Measurements from ENCODE around the gene DSEL. TPM values are rescaled to one million over a fixed set of nuclear protein-coding genes. Genes with fewer than 3 reads are reported as not detected.

The DSEL gene
- polyA plus RNA-seq, 3 donors = 20.3 to 31.0 (median 23.3) TPM

DNA sequence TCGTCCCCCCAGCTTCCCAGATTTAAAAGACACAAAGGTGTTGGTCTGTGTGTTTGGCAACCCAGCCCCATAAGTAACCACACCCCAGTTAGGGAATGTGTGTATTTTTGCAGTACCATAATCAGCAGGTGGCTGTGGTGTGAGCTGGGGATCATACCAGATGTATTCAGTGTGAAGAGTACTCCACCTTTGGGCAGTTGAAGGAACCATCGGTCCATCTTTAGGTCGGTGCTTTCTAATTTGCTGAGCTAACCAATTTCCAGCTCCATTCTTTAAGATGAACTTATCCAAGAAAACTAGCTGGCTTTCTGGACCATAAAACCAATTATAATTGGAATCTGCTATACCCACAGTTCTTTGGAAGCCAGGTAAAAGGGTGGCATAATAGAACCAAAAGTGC lies 3.2 kb downstream of the DSEL start:
- no peak for DNase-seq (ENCODE audit: extremely low read depth in 1 of 11, low read depth in 9 of 11, low spot score in 4 of 11)

DNA sequence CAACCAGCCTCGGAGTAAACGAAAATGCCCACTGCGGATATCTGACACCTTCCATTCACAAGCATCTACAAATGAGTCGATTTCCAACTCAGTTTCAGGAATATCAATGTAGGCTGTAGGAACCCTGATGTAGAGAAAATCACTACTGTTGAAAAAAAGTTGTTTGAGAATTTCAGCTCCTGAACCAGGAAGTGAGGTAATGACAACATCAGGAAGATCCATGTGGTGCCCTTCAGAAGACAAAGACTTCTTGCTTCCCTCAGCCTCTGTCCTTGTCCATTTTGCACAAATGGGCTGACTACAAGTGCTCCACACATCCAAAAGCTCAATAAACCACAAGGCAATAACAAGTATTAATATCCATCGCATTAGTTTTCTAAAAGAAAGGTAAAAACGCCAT lies 4.7 kb downstream of the DSEL start:
- no peak for DNase-seq (ENCODE audit: extremely low read depth in 1 of 11, low read depth in 9 of 11, low spot score in 4 of 11)

DNA sequence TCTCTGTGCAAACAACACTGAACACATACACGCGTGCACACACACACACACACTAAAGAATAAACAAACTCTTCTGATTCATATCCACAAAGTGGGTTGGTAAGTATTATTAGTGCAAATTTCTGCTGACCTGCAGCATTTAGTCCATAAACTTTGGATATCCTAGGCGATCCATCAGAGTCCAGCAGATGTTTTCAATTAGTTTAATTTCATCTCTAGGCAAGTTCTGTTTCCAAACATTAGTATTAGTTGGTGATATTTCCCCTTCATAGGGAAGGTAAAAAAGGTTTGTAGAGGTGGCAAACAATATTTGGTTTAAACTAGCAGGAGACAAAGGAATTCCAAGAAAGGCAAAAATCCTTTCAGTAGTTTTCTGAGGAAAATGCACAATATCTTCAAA lies 5.7 kb downstream of the DSEL start:
- DNase-seq (ENCODE audit: extremely low read depth in 1 of 11, low read depth in 9 of 11, low spot score in 4 of 11) = no peak

DNA sequence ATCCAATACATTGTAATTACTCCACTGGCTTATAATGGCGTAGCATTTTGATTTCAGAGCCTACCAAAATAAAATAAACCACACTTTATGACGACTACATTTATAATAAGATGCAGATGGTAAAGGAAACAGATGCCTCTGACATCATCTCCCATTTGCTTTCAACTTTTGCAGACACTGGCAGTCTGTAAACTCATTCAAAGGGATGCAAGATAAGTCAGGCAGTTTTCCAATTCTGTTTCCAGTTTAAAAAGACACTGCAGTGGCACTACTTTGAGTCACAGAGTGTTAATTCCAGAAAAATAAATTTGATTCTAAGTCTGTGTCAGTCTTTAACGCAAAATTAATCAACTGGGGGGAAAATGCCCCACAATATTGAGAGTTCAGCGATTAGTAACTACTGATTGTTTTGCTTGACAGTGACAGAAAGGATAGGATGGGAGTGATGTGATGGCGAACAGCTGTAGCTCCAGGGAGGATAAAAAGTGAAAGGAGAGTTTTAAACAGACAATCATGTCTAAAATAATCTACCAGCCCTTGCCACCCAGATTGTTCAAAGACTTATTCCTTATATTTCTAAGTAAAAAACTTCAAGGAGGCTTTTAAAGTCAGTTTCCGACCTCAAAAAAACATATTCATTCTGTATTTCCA lies 6.7 kb downstream of the DSEL start:
- no peak for DNase-seq (ENCODE audit: extremely low read depth in 1 of 11, low read depth in 9 of 11, low spot score in 4 of 11)

DNA sequence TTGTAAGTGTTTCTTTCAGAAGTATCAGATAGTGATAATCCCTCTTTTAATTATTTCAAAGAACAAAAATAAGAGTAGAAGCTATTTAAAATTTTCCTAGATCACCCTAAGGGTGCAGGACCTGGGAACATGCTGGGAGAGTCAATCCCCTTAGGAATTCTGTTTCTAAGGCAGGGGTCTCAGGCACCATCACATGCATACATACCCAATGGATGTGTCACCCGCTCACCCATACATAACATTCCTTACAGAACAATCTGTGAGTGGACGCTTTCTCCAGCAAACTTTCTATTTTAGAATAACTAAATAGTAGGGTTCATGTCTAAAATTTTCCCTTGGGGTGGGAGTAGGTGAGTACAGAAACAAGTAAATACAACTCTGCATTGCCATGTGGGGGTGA lies 8.4 kb downstream of the DSEL start:
- no peak for DNase-seq (ENCODE audit: extremely low read depth in 1 of 11, low read depth in 9 of 11, low spot score in 4 of 11)

DNA sequence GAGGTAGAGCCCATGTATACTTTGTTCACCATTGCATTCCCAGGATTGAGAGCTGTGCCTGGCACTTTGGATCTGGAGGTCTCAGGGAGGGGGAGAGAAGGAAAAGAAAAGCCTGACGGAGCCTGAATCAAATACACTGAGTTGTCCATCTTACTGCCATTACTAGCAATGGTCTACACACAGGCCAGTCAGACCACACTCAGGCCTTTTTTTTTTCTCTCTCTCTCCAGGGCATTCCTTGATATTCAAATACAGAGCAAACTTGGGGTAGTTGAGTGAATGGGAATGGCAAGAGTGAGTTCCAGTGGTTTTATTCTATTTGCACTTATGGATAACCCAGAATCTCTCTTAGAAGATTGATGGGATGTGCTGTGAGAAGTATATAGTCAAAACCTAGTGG lies 11.8 kb downstream of the DSEL start:
- DNase-seq (ENCODE audit: extremely low read depth in 1 of 11, low read depth in 9 of 11, low spot score in 4 of 11) = no peak

DNA sequence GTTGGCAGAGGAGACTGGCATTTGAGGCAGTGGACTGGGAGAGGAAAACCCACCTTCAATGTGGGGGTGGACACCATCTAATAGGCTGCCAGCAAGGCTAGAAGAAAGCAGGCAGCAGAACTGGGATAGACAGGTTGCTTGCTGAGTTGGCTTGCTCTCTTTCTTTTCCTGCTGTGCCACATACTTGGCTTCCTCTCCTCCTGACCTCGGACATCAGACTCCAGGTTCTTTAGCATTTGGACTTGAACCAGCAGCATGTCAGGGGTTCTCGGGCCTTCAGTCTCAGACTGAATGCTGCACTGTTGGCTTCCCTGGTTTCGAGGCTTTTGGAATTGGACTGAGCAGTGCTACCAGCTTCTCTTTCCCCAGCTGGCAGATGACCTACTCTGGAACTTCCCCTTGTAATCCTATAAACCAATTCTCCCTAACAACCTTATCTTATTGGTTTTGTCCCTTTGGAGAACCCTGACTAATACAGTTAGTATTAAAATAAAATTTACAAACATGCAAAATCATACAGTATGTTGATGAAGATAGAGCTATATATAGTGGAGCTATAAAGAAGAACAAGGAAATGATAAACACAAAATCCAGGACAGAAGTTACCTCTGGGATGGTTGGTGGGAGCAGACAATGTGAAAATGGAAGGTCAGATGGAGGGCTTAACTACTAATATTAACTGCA lies 15.9 kb downstream of the DSEL start:
- DNase-seq (ENCODE audit: extremely low read depth in 1 of 11, low read depth in 9 of 11, low spot score in 4 of 11) = no peak

DNA sequence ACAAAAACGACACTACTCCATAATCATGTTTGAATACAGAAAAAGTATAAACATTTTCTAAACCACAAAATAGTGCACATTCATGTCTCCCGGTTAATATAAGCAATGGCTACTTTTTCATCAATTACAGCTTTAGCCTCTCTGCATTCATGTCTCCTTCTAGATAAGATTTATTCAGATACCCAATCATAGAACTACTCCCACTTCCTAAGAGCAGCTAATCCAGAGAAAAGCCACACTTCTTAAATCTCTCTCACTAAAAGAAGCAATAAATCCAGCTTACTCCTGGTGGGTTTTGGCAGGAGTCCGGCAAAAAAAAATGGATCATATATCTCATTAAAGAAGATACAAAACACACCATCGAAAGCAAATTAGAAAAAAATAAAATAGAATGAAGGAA lies 20.1 kb downstream of the DSEL start:
- no peak for DNase-seq (ENCODE audit: extremely low read depth in 1 of 11, low read depth in 9 of 11, low spot score in 4 of 11)

DNA sequence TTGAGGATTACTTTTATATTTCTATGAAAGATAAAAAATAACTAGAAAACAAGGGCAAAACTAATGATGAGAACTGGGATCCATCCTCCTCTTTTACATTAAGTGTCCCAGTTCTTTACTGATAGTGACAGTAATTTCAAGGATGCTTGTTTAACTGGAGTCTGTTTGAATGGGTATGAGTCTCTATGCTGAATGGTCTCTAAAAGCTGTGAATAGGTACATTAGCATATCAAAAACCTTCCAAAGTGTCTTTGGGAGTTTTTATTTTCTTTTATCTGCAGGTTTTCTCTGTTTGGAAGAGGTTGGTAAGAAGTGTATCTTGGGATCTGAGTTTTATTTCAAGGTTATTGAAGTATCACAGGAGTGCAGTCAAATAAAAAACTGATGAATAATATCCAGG lies 30.0 kb downstream of the DSEL start:
- no peak for DNase-seq (ENCODE audit: extremely low read depth in 1 of 11, low read depth in 9 of 11, low spot score in 4 of 11)

DNA sequence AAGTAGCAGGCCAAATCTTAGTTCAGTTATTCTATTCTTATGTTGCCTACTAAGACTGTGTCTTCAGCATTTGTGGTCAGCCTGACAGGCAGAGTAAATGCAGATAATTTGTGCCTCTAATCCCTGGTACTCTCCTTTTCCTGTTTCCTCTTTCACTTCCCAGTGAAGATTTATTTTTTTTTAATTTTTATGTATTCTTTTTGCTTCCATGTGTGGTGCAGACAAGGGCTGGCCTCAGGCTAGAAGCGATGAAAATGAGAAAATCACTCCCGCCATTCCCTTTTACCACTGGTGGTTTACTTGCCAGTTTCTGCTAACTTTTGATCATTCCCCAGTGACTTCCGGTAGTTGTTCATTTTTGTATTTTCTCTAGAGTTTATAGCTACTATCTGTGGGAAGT lies 30.9 kb downstream of the DSEL start:
- no peak for DNase-seq (ENCODE audit: extremely low read depth in 1 of 11, low read depth in 9 of 11, low spot score in 4 of 11)

DNA sequence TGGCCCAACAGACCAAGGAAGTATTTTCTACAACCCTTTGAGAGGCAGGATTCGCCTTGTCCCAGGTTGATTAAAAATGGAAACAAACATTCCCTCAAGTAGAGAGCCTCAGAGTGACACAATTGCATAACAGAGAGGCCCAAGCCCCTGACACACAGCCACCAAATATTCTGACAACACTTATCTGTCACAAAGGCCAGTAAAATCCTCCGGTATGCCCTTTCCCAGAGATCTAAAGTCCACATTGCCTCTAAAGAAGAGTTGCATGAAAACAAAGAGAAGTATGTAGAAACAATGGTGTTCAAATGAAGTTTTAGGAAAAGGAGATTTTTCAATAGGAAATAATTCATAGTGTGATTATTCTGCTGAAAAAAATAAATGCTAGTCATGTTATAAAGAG lies 32.1 kb downstream of the DSEL start:
- DNase-seq (ENCODE audit: extremely low read depth in 1 of 11, low read depth in 9 of 11, low spot score in 4 of 11) = no peak

DNA sequence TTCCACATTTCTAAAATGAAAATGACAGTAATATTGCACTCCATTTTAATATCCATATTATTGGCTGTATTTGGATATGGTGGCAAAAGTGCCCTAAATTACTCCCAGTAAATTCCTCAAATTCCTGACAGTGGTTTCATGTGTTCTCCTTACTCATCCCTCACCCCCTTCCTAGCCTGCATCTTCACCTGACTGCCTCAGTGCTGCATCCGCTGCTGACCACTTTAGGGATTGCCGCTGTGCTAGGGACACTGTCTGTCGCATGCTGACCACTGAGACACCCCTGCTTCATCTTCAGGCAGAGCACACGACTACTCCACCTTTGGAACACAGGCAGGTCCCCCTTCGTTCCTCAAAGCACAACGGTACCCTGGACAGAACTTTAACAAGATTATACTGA lies 32.6 kb downstream of the DSEL start:
- DNase-seq (ENCODE audit: extremely low read depth in 1 of 11, low read depth in 9 of 11, low spot score in 4 of 11) = no peak

DNA sequence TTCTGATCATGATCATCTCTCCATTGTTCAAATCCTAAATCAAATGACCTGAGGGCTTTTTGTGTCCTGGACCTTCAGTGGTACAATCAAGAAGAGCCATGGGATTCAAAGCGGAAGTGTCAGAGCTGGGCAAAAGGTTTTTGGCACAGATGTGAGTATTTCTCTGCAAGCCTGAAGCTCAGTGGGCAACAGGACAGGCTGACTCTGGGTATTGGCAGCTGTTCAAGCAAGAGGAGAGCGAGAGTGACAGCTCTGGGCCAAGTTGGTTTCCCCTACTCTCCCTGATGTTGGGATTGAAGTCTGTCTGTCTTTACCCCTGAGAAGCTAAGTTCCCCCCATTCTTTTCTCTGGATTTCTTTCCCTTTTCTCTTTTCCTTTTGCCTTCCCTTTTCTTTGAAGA lies 33.3 kb downstream of the DSEL start:
- DNase-seq (ENCODE audit: extremely low read depth in 1 of 11, low read depth in 9 of 11, low spot score in 4 of 11) = no peak

DNA sequence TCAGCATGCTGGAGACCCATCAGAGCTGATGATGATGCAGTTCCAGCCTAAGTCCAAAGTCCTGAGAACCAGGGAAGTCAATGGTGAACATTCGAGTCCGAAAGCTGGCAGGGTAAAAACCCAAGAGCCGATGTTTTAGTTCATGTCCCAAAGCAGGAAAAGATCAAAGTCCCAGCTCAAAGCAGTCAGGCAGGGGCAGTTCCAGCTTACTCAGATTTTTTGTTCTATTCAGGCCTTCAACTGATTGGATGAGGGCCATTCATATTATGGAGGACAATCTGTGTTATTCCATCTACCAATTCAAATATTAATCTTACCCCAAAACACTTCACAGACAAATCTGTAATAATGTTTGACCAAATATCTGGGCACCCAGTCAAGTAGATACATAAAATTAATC lies 38.3 kb downstream of the DSEL start:
- DNase-seq (ENCODE audit: extremely low read depth in 1 of 11, low read depth in 9 of 11, low spot score in 4 of 11) = no peak

DNA sequence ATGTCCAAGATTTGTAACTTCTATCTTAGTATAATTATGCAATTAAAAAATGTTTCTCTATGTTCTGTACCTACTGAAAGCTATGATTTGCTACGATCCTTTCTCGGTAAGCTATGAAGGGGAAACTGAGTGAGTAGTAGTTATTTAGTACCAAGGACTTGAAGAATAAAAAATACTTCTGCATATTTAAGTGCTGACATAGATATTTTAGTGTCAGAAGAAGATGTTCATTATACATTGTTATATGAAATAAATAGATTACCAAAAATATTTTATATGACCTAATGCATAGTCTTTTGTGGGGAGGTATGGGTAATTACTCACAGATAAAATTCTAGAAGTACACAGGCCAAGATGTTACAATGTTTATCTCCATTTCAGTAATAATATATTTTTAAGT lies 39.0 kb downstream of the DSEL start:
- DNase-seq (ENCODE audit: extremely low read depth in 1 of 11, low read depth in 9 of 11, low spot score in 4 of 11) = no peak

DNA sequence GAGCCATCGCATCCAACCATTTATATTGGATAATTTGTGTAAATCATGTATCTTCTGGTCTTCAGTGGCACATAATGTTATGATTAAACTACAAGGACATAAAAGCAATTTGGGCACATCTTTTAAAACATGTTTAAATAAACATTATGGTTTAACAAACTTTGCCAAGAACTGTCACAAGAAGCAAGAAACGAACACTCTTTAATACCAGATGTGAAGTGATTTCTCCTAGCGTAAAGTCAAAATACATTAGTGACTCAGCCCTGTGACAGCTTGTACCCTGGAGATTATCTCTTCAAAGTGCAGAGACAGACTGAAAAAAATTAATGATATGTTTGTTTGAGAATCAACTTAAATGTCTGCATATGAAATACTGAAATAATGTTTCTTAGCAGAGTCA lies 39.9 kb downstream of the DSEL start:
- DNase-seq (ENCODE audit: extremely low read depth in 1 of 11, low read depth in 9 of 11, low spot score in 4 of 11) = no peak

DNA sequence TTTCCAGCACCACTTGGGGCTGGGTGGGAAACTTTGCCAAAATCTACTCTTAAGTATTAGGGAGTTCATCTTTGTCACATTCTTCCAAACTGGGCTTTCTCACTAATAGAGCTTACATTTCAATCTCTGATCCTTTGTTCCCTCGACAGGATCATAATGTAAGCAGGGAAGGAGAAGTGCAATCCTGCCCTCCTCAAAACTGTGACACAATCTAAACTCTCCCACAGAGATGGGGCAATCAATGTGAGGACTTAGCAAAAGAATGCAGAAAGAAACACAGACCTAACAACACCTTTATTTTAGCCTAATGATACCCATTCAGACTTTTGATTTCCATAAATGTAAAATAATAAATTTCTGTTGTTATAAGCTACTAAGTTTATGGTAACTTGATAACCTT lies 40.8 kb downstream of the DSEL start:
- DNase-seq (ENCODE audit: extremely low read depth in 1 of 11, low read depth in 9 of 11, low spot score in 4 of 11) = no peak

DNA sequence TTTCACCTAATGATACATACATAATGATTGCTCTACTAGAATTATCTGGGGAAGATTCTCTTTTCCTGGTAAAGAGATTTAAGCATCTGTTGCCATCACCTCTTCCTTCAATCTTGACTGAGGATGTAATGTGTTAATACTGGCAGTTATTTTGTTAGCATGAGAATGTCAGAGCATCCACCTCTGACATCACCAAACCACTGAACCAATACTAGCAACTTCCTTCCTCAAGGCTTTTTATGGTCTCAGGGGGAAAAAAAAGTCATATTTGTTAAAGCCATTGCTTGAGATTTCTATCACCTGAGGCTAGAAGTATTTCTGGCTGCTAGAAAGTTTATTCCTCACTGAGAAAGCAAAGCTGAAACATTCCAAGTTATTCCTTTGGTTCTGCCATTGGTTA lies 48.5 kb downstream of the DSEL start:
- no peak for DNase-seq (ENCODE audit: extremely low read depth in 1 of 11, low read depth in 9 of 11, low spot score in 4 of 11)

DNA sequence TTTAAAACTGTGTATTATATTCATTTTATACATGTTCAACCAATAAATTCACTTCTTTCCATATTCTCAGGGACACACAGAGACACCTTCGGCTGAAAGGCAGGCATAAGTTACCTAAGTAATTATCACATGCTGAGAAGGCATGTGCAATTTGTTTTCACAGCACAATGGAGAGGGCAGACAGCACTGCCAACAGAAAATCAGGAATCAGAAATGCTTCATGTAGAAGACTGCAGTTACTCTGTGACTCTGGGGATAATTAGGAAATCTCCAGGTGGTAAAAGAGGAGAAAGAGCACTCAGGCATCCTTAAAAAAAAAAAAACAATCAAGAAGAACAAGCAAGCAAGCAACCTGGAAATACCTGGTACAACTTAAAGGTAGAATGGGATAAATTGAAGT lies 49.3 kb downstream of the DSEL start:
- DNase-seq (ENCODE audit: extremely low read depth in 1 of 11, low read depth in 9 of 11, low spot score in 4 of 11) = no peak

DNA sequence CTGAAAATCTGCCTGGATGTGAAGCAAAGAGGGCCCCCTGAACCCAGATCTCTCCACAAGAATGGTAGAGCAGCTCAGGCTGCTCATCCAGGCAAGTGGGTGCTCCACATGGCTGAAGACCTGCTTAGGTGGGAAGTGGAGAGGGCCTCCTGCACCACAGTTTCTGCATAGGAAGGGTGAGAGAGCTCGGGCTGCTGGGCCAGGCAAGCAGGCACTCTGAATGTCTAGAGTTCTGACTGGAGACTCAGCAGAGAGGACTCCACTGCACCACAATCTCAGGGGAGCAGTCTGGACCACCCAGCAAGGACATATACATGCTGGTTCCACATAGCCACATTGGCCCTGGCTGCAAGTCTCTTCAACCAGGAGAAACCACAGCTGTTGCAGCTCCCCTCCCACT lies 52.0 kb downstream of the DSEL start:
- DNase-seq (ENCODE audit: extremely low read depth in 1 of 11, low read depth in 9 of 11, low spot score in 4 of 11) = no peak

DNA sequence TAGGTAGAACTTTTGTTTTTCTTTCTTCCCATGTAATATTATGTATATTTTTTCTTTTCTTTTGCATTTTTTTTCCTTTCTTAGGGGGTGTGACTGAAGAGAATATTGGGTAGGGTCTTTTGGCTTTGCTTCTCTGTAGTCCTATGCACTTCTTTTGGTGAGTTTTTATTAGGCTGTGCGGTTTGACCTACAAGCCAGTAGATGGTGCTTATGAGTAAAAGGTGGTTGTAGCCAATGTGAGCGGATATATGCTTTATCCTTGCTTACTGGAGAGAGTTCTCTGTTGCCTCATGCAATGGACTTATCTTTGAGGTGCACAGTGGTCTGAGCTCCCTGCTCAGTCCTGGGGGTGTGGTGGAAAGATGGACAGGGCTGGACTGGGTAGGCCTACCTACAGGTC lies 52.7 kb downstream of the DSEL start:
- DNase-seq (ENCODE audit: extremely low read depth in 1 of 11, low read depth in 9 of 11, low spot score in 4 of 11) = no peak
